Renal cortex interstitium (tissue), 11 donors: ENCODE data around the gene TLK2. TPM values are rescaled to one million over a fixed set of nuclear protein-coding genes. Genes with fewer than 3 reads are reported as not detected.
"Not testable (repeated sequence)": the region's sequence is repeated elsewhere in the genome, so short reads cannot be mapped to it uniquely, and the experiment has no call there.

Experiments
- DNase-seq, 11 donors: peaks; one replicate each; pipeline ENCODE4 v3.0.0-alpha.2; 2013; ENCODE audit warnings: low read depth in 9 of 11, low spot score in 4 of 11; ENCODE audit errors: extremely low read depth in 1 of 11
- polyA plus RNA-seq, 3 donors: library from polyadenylated mRNA; unstranded; fragments of 120-200 nt; gene quantifications; one replicate each; pipeline ENCODE4 v1.2.1, GENCODE V29; 2013; ENCODE audit not compliant: insufficient read length in 3 of 3

Gene TLK2
- polyA plus RNA-seq, 3 donors, result 58.1 to 68.8 (median 63.9) TPM

DNA sequence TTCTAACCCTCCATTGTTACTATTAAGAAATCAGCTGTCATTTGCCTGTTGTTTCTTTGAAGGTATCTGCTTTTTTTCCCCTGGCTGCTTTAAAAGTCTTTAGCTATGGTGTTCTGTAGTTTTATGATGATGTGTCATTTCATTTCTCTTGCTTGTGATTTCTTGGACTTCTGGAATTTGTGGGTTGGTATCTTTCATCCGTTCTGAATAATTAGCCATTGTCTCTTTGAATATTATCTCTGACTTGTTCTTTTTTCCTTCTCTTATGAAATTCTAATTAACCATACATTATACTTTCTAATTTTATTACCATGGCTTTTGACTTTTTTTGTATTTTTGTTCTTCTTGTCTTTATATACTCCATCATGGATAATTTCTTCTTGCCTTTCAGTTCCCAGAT is 52.3 kb downstream of the TLK2 start:
- not testable (repeated sequence) for DNase-seq

DNA sequence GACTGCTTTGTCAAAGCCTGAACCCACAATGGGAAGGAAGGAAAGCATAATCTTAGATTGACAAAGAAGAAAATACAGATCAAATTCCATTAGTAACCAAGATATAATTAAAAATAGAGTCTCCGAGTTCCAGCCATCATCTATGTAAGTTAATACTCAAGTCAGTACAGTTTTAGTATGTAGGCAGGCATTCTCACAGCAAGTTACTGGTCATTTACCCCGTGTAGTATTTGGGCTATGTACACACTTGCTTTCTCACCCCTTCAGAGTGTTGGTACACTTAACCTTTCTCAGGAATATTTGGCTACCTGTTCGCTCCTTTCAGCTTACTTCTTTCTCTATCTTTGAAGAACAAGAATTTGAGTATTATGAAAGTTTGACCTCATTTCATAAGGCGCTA is 57.9 kb downstream of the TLK2 start:
- not testable (repeated sequence) for DNase-seq

DNA sequence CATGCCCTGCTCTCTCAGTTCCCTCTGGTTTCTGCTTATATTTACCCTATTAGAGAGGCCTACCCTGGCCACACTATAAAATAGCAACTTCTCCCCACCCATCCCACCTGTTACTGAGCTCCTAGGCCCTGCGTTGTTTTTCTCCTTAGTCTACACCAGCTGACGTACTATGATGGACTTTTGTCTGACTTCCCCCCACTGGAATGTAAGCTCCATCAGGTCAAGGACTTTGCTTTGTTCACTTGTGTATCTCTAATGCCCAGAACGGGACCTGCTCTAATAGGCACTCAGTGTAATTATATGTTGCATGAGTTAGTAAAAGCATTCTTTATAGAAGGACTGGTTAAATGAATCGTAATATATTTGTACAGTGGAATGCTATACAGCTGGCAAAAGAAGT is 62.4 kb downstream of the TLK2 start:
- DNase-seq, result not testable (repeated sequence)

DNA sequence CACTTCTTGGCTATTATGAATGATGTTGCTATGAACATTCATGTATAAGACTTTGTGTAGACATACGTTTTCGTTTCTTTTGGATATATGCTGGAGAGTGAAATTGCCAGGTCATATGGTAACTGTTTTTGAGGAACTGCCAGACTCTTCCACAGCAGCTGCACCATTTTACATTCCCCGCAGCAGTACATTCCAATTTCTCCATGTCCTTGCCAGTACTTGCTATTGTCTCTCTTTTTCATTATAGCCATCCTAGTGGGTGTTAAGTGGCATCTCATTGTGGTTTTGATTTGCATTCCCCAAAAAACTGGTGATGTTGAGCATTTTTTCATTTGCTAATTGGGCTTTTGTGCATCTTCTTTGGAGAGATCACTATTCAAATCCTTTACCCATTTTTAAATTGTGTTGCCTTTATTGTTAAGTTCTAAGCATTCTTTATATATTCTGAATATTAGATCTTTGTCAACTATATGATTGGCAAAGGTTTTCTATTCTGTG is 64.7 kb downstream of the TLK2 start:
- not testable (repeated sequence) for DNase-seq

DNA sequence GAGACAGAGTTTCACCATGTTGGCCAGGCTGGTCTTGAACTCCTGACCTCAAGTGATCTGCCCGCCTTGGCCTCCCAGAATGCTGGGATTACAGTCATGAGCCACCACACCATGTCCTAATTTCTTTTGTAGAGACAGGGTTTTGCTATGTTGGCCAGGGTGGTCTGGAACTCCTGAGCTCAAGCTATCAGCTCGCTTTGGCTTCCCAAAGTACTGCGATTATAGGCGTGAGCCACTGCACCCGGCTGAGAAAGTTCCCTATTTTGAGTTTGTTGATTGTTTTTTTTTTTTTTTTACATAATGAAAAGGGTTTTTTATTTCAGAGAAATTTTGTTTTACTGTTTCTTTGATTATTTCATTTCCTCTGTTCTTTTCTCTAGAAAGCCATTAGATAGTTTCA is 67.4 kb downstream of the TLK2 start:
- DNase-seq, result not testable (repeated sequence)

DNA sequence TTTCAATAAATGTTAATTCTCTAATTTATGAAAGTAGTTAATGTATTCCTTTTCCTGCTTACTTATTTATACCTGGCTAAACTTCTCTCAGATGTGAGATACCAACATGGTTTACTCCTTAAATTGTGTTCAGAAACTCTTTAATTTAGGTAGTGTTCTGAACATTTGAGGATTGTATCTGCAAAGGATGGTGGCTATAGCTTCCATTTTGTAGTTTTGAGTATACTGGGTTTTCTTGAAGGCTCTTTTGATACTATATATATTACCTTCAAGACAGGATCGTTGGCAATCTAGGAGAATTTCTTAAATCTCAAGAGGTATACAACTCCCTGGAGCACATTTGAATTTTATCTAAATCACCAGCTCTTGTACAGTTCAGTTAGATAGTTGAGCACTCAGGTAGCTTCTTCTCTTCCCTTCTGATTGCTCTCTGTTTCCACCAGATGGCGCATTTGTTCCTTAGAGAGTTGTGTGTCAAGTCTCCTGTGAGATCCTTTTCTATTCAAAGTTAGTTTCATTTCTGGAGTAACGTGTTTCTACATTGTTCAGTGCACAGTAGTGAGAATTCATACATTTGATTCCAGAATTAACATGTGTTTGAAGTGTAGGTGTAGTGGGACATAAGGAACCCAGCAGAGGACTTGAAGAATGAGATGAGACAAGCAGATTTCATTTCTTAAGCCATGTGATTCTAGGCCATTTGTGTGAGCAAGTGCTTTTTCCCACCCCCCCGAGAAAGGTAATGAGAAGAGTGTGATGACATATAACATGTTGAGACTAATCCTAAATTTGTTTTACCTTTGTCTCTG is 74.4 kb downstream of the TLK2 start:
- not testable (repeated sequence) for DNase-seq

DNA sequence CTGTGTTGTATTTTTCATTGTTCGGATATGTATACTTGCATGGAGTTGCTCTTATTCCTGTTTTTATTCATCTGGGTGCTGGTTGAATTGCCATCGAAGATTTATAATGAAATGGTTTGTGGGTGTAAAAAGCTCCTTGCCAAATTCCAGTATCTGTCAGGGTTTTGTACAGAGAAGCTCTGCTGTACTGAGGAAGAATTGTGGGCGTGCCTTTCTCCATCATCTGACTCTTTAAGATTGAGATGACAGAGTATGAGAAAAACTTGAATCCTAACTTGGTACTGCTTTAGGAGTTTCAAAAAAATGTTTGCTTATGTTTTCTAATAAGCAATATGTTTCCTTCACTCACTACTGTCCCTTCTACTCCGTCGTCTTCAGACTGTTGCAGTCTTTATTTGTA is 78.9 kb downstream of the TLK2 start:
- DNase-seq, result not testable (repeated sequence)

GRCh38 chr17:62558941-62559340 is 80.3 kb downstream of the TLK2 start:
- not testable (repeated sequence) for DNase-seq

GRCh38 chr17:62560971-62561370 is 82.3 kb downstream of the TLK2 start:
- DNase-seq, result not testable (repeated sequence)

- DNase-seq, result no peak
Measured at GRCh38 chr17:62562656-62563055, 84.0 kb downstream of the TLK2 start.

- no peak for DNase-seq
Measured at GRCh38 chr17:62565817-62566216, 87.2 kb downstream of the TLK2 start.

DNA sequence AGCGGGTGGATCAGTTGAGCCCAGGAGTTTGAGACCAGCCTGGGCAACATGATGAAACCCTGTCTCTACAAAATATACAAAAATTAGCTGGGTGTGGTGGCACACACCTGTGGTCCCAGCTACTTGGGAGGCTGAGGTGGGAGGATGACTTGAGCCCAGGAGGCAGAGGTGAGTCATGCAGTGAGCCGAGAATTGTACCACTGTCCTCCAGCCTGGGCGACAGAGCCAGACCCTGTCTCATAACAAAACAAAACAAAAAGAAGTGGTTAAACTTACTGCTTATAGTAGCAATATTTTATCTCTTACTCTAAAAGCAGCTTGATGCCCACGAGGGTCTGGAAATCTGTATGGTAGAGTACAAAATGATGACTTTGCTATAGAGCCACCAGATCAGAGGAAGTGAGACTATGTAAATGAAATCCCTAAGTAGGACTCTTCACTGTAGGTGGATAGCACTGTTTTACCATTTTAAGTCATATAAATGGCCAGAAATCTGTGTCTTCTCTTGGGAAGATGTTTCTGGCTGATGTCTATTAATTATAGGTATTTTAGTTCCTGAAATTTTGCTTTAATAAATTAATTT is 88.5 kb downstream of the TLK2 start:
- DNase-seq, result no peak

GRCh38 chr17:62572488-62572887 is 93.9 kb downstream of the TLK2 start:
- peak in 1 of 11 donors; percentile 19 for DNase-seq

GRCh38 chr17:62572888-62573401 is 94.3 kb downstream of the TLK2 start:
- DNase-seq, result peak in 7 of 11 donors; percentile 1 to 27 (median 19)

- DNase-seq, result no peak
Measured at GRCh38 chr17:62573480-62574117, 95.0 kb downstream of the TLK2 start.

GRCh38 chr17:62576382-62576781 is 97.8 kb downstream of the TLK2 start:
- DNase-seq, result no peak

GRCh38 chr17:62578757-62579487 is 100.3 kb downstream of the TLK2 start:
- DNase-seq, result no peak

- no peak for DNase-seq
Measured at GRCh38 chr17:62580947-62581346, 102.3 kb downstream of the TLK2 start.

DNA sequence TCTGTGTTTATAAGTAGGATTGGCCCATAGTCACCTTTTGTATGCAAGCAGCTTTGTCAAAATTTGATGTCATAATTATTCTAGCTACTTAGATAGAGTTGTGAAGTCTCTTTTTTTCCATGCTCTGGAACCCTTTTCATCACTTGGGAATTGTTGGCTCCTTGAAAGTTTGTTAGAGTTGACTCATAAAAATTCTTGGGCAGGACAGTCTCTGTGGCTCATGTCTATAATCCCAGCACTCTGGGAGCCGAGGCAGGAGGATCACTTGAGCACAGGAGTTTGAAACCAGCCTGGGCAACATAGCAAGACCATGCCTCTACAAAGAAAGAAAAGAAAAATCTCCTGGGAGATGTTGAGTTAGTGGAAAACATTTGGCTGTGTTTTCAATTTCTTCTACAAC is 103.1 kb downstream of the TLK2 start:
- DNase-seq, result no peak
